Measurements from ENCODE around the gene TM4SF1.

Gene TM4SF1, protein sequence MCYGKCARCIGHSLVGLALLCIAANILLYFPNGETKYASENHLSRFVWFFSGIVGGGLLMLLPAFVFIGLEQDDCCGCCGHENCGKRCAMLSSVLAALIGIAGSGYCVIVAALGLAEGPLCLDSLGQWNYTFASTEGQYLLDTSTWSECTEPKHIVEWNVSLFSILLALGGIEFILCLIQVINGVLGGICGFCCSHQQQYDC

DNA sequence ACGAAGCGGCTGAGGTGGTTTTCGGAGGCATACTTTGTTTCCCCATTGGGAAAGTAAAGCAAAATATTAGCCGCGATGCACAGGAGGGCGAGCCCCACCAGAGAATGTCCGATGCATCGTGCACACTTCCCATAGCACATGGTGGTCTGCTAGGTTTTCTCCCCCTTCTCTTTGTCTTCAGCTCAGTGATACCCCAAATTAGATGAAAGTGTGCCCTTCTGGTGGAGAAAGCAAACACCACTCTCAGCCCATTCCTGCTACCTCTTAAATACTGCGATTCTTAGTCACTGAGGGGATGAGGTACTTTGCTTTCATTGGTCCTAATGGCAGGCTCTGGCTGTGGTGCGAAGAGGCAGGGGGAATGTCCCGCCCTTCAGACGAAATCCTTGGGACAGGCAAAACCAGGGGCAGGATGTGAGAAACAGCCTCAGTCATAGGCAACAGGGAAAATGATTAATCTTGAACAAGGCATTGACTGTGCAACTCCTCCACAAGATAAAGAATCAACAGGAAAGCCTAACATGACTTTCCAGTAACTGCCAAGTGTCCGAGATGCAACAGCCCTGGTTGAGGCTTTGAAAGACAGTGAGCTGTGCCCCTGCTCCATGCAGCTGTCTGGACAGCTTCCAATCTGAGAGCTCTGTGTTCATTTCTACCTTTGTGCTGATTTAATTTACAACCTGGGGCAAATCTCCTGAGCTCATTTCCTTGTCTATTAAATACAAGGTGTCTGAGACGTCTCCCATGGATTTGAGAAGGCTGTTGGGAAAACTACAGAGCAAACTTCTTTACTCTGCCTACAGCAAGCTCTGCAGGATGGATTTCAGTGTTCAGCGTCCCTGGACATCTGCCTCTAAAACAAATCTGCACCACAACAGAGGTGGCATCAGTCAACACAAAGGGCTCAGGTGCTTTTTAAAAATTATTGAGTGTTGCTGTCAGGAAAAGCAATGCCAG lies at the start of gene TM4SF1:
TSS of gene TM4SF1 (minus strand) at position 242 of the 957 bp plus-strand sequence. CDS start at position 140, 102 bp downstream.
- peak; percentile 93 for DNase-seq

DNA sequence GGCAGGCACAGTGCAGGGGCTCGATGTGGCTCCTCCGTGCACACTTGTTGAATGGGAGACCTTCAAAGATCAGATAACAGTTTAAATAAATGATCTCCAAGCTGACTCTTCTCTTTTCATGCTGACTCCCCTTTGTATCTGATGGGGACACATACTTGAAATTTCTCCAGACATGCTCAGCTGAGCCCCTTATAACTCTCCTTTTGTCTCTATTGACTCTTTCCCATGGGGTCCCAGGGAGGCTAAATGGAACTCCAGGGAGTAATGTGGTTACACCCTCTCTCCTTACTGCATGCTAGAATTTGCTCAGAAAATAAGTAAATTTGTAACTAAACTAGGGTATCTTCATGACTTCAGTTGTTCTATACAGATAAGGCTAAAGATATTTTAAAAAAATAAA lies 48.9 kb upstream of the TM4SF1 start:
- no peak for DNase-seq

DNA sequence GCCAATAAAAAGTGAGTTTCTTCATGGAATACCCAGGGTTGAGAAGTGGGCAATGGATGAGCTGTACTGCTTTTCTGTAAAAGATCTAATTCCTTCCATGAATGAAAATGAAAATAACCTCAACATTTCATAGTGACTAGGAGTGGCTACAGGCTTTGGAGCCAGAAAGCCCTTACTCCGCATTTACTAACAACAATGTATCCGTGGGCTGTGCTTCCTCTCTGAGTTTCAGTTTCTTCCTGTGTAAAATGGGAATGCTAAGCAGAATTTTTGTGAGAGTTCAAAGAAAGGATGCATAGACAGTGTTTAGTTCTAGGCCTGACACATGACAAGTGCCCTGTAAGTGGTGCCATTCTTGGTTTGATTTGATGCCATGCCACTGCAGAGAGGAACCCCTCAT lies 47.5 kb upstream of the TM4SF1 start:
- no peak for DNase-seq

DNA sequence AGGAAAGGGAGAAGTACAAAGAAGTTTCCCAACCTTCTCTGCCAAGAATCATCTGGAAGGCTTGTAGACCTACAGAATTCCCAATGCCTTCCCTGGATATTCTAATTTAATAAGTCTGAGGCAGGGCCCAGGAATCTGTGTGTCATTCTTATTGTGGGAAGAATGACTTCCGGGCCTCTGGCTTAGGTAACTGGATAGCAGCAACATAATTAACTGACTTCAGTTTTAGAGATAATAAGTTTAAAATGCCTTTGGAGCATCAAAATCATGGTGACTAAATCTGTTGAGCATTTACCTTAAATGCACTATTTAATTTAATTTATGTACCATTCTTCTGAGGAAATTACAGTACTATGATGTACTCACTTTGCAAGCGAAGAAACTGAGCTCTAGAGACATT lies 44.3 kb upstream of the TM4SF1 start:
- peak; percentile 41 for DNase-seq

DNA sequence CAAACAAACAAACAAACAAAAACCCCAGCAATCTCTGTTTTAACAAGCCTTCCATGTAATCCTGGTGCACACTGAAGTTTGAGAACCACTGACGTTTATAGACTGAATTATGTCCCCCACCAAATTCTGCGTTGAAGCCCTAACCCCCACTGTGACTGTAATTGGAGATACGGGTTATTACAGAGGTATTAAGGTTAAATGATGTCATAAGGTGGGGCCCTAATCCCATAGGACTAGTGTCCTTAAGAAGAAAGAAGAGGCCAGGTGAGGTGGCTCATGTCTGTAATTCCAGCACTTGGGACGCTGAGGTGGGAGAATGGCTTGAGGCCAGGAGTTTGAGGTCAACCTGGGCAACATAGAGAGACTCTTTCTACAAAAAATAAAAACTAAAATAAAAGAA lies 42.4 kb upstream of the TM4SF1 start:
- no peak for DNase-seq

DNA sequence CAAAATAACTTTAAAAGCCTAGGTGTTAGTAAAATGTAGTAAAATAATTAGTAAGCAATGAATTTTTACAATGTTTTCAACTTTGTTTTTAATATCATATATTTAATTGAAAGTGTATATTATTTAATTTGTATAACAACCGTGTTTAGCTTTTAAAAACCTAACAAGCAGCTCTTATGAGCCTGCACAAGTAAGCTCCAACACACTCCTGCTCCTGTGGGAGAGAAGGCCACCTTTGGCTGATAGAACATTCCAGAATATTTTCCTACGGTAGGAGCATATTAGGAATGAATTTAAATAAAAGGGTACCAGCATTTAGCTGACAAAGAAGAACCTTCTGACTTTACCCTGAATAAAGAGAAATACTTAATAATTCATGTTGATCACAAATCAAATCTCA lies 40.3 kb upstream of the TM4SF1 start:
- DNase-seq: no peak

DNA sequence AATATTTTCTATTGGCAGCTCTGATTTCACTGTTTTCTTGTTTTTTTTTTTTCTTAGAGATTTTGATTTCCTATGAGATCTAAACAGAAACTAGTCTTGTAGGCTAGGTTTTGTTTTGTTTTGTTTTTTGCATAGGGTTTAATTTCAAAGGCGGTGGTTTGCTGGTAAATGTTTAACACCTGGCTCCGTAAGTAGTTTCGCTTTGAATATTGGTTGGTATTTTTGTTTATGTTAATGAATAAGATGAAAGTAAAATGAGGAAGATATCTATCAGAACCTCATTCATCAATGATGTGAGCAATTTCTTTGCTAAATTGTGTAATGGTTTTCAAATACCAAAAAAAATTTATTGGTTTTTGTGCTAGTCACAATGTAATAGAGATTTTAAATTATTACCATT lies 39.7 kb upstream of the TM4SF1 start:
- no peak for DNase-seq

DNA sequence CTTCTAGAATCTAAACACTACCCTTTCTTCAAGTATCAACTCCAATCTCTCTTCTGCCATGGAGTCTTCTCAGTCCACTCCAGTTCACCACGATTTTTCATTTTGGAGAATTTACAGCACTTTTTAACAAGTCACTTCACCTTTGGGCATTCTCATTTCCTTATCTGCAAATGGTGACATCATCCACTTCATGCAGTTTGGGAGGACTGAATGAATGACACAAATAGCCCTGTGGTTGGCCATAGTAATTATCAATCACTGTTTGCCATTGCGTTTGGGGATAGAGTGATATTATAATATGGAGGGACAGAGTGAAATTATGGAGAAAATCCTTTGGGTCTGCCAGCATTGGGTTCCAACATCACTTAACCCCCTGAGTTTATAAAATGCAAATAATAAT lies 38.0 kb upstream of the TM4SF1 start:
- DNase-seq: no peak

DNA sequence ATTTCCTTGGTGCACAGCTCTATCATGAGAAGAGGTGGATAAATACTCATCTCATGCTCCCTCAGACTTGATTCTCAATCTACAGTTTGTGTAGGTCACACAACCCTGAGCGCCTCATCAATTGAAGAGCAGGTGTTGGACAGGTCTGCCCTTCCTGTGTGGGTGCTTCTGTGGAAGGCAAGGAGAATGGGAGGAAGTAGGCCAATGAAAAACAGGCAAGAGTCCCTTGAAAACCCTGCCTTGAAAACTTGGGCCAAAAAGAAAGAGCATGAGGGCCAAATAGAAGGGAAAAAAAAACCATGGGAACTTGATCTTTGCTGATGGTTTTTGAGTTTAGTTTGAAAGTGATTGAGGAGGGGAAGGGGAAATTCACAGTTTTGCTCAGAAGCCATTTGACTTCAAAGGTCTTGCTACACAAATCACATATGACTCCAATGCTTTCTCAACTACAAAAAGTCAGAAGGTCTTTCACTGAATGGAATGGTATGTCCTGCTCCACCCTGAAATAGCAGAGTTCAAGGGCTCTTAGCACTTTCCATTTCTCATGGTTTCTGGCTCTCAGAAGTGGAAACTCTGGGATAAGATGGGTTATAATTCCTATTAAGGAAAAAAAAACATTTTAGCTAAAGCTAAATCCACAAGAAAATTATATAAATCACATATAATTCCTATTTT lies 37.2 kb upstream of the TM4SF1 start:
- no peak for DNase-seq

DNA sequence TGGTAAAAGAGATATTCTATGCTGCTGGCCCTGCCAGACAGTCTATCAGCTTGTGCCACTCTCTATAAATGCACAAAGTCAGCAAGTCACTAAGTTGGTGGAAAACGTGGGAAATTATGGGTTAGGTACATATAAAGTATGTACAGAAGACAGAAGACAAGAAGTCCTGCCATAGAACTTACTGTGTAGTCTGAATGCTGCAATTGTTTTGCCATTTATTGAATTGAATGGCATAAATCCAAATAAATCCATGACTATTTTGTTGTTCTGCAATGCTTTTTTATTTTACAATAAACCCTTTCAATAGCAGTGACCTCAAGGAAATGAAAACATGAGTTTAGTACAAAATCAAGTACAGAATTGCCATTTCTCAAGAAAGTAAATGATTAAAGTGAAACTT lies 34.1 kb upstream of the TM4SF1 start:
- DNase-seq: no peak

DNA sequence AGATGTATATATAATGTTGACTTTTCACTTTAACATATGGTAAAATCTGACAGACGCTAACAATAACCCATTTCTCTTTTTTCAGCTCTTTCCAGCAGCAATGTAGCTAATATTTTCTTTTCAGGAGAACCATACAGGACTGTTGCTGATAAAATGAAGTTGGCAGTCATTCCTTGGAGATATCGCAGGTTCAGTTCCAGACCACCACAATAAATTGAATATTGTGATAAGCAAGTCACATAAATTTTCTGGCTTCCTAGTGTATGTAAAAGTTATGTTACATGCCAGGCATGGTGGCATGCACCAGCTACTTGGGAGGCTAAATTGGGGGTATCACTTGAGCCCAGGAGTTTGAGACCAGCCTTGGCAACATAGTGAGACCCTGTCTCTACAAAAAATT lies 31.9 kb upstream of the TM4SF1 start:
- no peak for DNase-seq

DNA sequence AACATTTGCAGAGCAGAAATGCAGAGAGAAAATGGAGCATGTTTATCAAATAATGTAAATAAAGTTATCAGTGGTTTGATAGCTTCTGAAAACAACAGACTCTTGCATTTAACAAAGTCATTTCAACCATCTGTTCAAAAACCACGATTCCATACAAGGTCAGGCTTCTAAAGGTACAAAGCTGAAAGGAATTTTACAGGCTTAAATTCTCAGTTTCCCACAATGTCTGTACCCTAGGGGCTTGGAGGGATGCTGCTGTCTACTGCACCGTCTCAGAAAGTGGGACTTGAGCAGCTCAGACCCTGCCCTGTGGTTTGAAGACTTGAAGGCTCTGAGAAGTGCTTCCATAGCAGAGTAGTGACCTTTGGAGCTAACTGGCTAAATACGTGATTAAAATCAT lies 30.4 kb upstream of the TM4SF1 start:
- DNase-seq: no peak

DNA sequence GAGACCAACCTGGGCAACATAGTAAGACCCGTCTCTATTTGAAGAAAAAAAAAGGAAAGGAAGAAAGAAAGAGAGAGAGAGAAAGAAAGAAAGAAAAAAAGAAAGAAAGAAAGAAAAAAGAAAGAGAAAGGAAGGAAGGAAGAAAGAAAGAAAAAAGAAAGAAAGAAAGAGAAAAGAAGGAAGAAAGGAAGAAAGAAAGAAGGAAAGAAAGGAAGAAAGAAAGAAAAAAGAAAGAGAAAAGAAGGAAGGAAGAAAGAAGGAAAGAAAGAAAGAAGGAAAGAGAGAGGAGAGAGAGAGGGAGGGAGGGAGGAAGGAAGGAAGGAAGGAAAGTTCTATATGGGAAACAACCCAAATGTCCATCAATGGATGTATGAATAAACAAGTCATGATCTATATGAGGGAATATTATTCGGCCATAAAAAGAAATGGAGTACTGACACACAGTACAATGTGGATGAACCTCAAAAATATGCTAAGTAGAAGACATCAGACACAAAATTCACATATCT lies 28.8 kb upstream of the TM4SF1 start:
- no peak for DNase-seq

DNA sequence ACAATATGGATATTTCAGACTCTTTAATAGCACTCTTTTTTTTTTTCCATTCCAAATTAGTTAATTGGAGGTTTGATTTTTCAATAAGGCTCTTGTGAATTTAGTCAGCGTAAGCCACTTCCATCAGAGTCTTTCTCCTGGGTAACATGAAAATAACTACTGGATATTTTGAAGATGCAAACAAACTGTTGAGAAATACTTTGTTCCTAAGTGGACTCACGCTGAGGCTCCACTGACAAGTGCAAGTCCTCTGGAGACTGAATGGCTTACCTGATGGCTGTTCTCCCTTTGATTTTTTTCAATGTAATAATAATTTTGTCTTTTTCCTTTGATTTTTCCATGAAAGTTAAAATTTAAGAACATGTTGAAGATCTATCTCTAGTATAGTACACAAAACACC lies 26.0 kb upstream of the TM4SF1 start:
- DNase-seq: no peak

DNA sequence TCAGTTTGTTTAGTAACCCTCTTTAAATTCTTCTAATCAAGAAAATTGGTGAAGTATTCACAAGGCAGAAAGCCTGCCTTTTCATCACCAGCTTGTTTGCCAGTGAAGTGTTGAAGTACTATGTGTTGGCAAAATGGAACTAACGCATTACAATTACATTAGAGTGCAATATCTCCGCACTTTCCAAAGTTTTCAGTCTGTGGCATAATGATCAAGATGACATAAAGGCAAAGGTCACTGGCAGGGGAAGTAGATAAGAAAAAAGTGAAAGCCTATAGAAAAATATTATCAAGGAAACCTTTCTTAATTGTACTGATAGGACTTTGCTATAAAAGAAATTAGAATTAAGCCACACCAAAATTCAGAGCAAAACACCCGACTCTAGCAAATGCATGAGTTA lies 25.0 kb upstream of the TM4SF1 start:
- DNase-seq: no peak

DNA sequence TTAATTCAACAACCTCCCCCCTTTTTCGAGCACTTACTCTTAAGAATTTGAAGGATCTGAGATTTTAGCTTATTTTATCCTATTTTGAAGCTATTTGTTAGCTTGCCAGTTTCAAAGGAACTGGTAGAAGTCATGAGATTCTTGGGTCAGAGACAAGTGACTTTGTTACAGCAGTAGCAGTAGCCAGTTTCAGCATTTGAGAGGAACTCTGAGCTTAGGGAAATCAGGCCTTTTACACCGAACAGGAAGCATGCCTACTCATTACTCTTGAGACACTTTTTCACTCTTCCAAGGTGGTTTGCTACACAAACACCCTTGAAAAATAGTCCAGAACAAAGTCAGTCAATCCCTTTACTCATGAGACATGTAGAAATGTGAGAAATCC lies 24.5 kb upstream of the TM4SF1 start:
- DNase-seq: no peak

DNA sequence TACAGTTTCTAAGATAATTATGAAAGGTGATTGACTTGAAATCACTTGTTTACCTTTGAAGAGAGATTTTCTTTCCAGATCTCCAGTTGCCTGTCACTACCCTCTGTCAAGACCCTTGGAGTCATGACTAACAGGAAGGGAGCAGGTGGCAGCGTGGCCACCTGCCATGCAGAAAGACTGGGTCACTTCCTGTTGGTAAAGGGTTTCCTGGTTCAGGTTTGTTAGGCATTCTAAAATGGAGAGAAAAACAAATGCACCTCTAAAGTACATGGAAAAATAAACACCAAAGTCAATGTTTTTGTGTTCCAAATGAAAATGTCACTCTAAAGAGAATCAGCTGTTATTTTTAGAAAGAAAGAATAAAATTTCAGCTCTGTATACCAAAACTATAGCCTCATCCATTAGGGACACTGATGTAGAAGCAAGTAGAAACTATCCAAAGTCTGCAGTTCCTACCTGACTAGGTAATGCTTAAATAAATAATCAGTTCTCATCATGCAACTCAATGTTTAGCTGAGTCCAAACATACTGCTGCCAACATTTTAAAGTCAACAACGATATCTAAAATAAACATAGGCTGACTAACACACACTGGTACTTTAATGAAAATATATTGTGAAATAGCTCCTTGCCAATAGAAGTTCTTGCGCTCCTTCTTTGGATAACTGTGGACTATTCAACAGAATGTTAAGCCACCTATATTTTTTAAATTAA lies 23.9 kb upstream of the TM4SF1 start:
- peak; percentile 36 for DNase-seq

DNA sequence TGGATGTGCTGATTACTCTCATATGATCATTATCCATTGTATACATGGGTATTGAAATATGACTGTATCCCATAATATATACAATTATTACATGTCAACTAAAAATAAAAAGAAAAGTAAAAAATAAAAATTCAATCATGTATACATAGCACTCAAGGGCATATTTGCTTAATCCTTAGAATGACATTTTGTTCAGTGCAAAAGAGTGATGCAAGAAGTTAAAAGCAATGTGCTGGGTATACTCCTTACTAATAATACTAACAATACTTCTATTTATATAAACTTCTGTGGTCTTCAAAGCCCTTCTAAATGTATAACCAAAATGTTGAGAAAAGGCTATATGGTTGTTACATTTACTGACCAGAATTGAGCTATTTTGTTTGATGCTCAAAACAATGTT lies 23.2 kb upstream of the TM4SF1 start:
- no peak for DNase-seq

DNA sequence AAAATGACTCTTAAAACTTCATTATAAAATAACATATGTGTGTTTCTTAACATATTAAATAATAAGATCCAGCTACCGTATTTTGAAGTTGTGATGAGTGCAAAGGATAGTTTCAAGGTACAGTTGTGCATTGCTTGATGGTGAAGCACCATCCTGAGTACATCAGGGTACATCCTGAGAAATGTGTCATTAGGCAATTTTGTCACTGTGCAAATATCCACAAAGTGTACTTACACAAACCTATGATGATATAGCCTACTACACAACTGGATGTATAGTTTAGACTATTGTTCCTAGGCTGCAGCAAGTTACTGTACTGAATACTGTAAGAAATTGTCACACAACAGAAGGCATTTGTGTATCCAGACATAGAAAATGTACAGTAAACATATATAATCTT lies 20.8 kb upstream of the TM4SF1 start:
- no peak for DNase-seq

DNA sequence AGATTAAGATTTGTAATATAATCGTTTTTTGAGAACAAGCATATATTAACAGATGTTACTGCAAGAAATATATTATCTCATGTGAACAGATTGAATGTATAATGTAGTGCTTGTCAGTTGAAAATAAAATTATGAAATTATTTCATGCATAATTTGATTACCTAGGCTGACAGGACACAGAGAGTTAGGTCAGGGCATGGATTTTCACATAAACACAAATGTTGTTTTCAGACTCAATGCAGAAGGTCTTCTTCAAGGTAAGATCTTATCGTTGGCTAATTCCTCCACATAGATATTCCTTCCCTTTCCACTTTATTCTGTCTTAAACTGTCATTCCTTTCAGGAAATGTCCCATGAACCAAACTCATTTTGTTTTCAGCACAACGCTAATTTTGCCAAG lies 20.1 kb upstream of the TM4SF1 start:
- no peak for DNase-seq

DNA sequence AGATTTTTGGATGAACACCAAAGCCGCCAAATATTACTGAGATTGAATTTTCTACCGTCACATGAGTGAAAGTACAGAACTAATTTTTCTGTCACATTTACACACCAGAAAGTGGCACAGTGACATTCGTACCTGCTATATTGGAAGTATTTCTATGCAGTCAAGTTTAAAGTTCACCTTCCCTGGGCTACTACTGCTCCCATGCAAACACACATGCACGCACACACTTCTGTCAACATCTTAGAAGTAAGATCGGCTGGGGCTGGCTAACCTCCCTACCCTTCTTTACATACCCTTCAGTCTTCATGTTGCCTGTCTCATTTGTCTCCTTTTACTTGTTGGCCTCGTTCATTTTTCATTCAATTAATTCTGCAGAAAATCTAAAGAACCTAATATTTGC lies 19.0 kb upstream of the TM4SF1 start:
- no peak for DNase-seq

DNA sequence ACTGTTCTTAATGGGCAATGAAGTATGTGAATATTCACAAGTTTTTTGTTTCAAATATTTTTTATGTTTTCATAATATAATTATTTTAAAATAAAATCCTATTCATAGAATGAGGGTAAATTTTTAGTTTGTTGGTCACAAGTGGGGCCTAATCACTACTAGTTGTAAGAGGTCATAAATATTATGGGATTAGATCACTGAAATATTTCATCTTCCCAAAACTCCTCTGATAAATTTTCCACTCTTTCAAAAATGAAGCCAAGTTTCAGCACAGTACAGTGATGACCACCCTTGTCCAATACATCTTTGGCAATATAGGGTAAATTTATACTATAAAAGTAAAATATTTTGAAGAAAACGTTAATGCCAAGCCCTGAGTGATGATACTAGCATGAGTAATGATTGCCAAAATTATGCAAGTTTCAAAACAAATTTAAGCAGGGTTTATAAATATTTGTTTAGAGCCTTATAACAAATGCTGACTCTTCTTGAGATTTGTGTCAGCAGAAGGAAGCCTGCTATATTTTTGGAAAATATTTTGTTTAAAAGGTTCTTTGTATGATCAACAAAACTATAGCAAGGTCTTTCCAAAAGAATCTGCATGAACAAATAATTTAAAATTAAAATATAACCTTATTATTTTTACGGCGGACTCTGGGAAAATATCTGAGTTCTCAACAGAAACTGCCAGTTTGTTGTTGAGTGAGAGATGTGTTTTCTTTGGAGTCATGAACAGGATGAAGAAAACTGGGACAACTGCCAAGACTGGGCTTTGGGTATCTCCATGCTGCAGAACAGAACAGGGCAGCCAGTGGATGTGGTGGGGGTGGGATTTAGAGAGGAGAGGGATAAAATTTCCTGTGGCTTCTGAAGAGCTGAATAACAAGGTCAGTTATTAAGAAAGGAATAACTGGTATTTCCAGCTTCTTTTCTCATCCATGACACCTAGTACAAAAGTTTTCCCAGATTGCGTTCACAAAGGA lies 17.9 kb upstream of the TM4SF1 start:
- DNase-seq: peak; percentile 83

All from fibroblast of skin of right biceps (primary cell).